HEK293T (cell line): Measurements from ENCODE around the gene SCUBE3.

Source experiments
- CTCF ChIA-PET: fragments of 350-600 bp; formaldehyde crosslinking; extraction: SDS; loops from one replicate; lab custom pipeline; 2021; ENCODE audit warnings: antibody characterized with exemption, inconsistent platforms; lab: Yijun Ruan, JAX
- POLR2A ChIA-PET: fragments of 350-600 bp; formaldehyde crosslinking; extraction: SDS; loops from one replicate; lab custom pipeline; 2020; ENCODE audit warnings: antibody characterized with exemption, inconsistent platforms; lab: Yijun Ruan, JAX
- DNase-seq: peaks from one replicate; pipeline ENCODE4 v3.0.0; 2012; ENCODE audit warnings: mixed read lengths; ENCODE audit errors: extremely low spot score
- ARNT ChIP-seq: fragments of 450-650 bp; IDR thresholded peaks from 2 replicates; pipeline ENCODE4 v1.6.1; 2017; ENCODE audit warnings: mild to moderate bottlenecking
- BHLHE40 ChIP-seq: fragments of 450-650 bp; IDR thresholded peaks from 2 replicates; pipeline ENCODE4 v1.6.1; 2016; ENCODE audit warnings: mild to moderate bottlenecking, moderate library complexity, borderline replicate concordance
- CTBP1 ChIP-seq: fragments of 450-650 bp; IDR thresholded peaks from 2 replicates; pipeline ENCODE4 v1.6.1; 2016; ENCODE audit warnings: borderline replicate concordance
- ELF4 ChIP-seq: fragments of 450-650 bp; IDR thresholded peaks from 2 replicates; pipeline ENCODE4 v1.6.1; 2017; ENCODE audit warnings: antibody characterized with exemption
- FOXA1 ChIP-seq: fragments of 450-650 bp; IDR thresholded peaks from 2 replicates; pipeline ENCODE4 v1.6.1; 2016; ENCODE audit warnings: mild to moderate bottlenecking
- FOXK2 ChIP-seq: fragments of 450-650 bp; IDR thresholded peaks from 2 replicates; pipeline ENCODE4 v1.6.1; 2016; ENCODE audit warnings: mild to moderate bottlenecking
- FOXM1 ChIP-seq: fragments of 450-650 bp; IDR thresholded peaks from 2 replicates; pipeline ENCODE4 v1.6.1; 2017; ENCODE audit warnings: mild to moderate bottlenecking, borderline replicate concordance
- HDGF ChIP-seq: fragments of 450-650 bp; IDR thresholded peaks from 2 replicates; pipeline ENCODE4 v1.6.1; 2017; ENCODE audit warnings: antibody characterized with exemption, borderline replicate concordance
- L3MBTL2 ChIP-seq: fragments of 450-650 bp; conservative IDR thresholded peaks from 2 replicates; pipeline ENCODE4 v1.6.1; 2016; ENCODE audit warnings: mild to moderate bottlenecking
- LEF1 ChIP-seq: fragments of 450-650 bp; IDR thresholded peaks from 2 replicates; pipeline ENCODE4 v1.6.1; 2017; ENCODE audit warnings: mild to moderate bottlenecking, borderline replicate concordance
- NFRKB ChIP-seq: fragments of 450-650 bp; IDR thresholded peaks from 2 replicates; pipeline ENCODE4 v1.6.1; 2016; ENCODE audit warnings: mild to moderate bottlenecking, moderate library complexity
- SP1 ChIP-seq: fragments of 450-650 bp; IDR thresholded peaks from 2 replicates; pipeline ENCODE4 v1.6.1; 2017
- TARDBP ChIP-seq: fragments of 450-650 bp; IDR thresholded peaks from 2 replicates; pipeline ENCODE4 v1.6.1; 2016
- ZNF384 ChIP-seq: fragments of 450-650 bp; IDR thresholded peaks from 2 replicates; pipeline ENCODE4 v1.6.1; 2016
- TF ChIP-seq, protein P1 (sequence below): fragments of 450-650 bp; IDR thresholded peaks from 2 replicates; pipeline ENCODE4 v1.6.1; 2016

The SCUBE3 gene

DNA sequence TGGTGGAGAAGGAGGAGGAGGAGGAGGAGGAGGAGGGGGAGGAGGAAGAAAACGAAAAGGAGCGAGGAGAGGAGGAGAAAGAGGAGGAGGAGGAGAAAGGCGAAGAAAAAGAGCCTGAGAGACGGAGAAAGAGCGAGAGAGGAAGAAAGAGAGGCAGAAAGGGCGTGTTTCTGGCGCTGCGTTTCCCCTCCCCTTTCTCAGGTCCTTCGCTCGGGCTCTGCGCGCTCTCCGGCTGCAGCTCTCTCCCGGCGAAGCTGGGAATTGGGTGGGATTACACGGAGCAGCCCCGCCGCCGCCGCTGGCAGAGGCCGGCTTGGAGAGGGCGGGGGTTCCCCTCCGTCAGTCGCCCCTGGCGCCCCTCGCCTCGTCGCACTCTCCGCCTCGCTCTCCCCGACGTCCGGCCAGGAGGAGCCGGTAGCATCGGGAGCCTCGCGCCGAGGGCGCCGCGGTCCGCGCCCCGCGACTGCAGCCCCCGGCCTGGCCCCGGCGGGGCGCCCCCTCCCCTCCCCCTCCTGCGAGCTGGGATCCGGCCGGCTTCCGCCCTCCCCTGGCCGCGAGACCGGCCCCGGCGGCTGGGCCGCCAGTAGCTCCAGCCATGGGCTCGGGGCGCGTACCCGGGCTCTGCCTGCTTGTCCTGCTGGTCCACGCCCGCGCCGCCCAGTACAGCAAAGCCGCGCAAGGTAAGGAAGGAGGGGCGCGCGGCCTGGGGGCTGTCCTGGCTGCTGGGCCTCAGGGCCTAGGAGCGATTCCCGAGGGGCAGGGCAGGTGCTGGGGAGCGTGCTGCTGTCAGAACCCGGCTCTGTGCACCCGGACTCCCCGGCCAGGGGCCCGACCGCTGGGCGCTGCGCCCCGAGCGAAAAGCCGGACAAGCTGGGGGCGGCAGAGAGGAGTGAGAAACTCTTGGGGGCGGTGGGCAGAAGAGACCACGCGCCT, at the start of gene SCUBE3:
TSS of gene SCUBE3 (plus strand) at position 133 of the 933 bp plus-strand sequence. CDS start at position 596, 463 bp downstream.
- CTCF ChIA-PET, result interaction anchor here (2.2 to 3.6 kb wide), 2 partner anchors 8 to 27 kb away, joined by 12 to 20 read pairs; no protein-coding TSS in a partner anchor
- TF ChIP-seq L3MBTL2 (0 out of 2 replicates have a peak, but pooled peaks have one; percentile 34), FOXM1 (no peak), HDGF (no peak), NFRKB (no peak)
- DNase-seq, result peak; percentile 69
- POLR2A ChIA-PET, result interaction anchor here (1.0 to 1.7 kb wide), 4 partner anchors 12 to 457 kb away, joined by 3 to 8 read pairs (median 3); partner anchors contain the start of gene SNRPC

DNA sequence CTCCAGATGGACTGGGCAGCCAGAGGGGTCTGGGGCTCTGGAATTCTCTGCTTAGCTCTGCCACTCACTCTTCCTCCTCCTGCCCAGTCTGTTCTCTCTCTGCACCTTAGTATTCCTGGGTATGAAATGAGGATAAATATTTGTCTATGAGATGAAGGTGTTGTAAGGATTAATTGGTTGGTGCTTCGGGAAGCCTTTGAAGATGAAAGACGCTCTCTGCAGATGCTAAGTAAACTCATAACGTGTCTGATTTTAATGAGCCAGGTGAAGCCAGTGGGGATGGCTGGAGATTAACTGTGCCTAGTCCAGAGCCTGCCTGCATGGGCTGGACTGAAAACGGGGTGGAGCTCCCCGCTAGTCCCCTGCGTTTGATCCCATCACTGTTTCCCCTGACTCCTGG, 49.5 kb upstream of the SCUBE3 start:
- POLR2A ChIA-PET, result no interaction called here
- no peak for TF ChIP-seq NFRKB
- no peak for TF ChIP-seq FOXK2
- no peak for TF ChIP-seq SP1
- no peak for TF ChIP-seq CTBP1
- TF ChIP-seq FOXA1, result no peak
- TF ChIP-seq BHLHE40, result no peak
- TF ChIP-seq TARDBP, result no peak
- TF ChIP-seq L3MBTL2, result no peak
- no peak for TF ChIP-seq HDGF
- no peak for TF ChIP-seq ARNT
- no peak for TF ChIP-seq FOXM1
- no peak for TF ChIP-seq ZNF384
- TF ChIP-seq LEF1, result no peak
- CTCF ChIA-PET, result interaction anchor here (1.5 kb wide), 1 partner anchor 8 kb away, joined by 3 read pairs; no protein-coding TSS in a partner anchor
- DNase-seq, result no peak

DNA sequence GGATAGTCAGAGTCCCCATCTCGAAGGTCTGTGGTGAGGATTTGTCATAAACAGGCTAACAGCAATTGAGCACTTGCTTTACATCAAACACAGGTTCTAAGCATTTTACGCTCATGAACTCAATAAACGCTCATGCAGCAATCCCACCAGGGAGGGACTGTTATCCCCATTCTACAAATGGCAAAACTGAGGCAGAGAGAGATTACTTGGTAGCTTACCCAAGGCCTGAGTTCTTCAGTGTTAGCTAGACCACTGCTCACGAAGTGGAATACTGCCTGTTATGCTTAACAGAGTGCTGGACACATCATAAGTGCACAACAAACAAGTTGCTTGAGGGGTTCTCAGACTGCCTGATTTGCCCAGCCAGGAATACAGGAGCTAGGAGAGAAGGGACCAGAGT, 48.9 kb upstream of the SCUBE3 start:
- no peak for DNase-seq
- CTCF ChIA-PET, result interaction anchor here (1.5 kb wide), 1 partner anchor 9 kb away, joined by 3 read pairs; no protein-coding TSS in a partner anchor
- TF ChIP-seq FOXK2, result no peak
- TF ChIP-seq CTBP1, result no peak
- no peak for TF ChIP-seq ARNT
- TF ChIP-seq FOXM1, result no peak
- no peak for TF ChIP-seq SP1
- no peak for TF ChIP-seq FOXA1
- POLR2A ChIA-PET, result no interaction called here

DNA sequence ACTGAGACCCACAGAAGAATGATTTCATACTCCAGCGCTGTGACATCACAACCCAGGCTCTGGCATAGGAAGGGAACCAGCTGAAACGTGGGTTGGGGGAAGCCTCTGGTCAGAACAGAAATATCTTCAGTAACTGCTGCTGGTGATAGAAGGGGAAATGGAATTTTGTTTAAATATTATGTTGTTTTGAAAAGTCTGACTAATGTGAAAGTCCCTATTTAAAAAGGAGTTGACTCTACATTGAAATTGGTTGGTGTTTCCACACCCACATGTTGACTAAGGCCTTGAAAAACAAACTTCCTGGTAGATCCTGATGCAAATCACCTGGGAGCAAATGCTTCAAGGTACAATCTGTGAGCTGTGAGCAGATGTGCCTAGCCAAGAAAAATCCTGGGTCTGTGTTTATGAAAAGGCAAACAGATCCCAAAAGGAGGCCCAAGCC, 48.1 kb upstream of the SCUBE3 start:
- TF ChIP-seq ARNT, result no peak
- TF ChIP-seq TARDBP, result no peak
- TF ChIP-seq ZNF384, result no peak
- TF ChIP-seq BHLHE40, result no peak
- no peak for TF ChIP-seq NFRKB
- TF ChIP-seq, protein P1, sequence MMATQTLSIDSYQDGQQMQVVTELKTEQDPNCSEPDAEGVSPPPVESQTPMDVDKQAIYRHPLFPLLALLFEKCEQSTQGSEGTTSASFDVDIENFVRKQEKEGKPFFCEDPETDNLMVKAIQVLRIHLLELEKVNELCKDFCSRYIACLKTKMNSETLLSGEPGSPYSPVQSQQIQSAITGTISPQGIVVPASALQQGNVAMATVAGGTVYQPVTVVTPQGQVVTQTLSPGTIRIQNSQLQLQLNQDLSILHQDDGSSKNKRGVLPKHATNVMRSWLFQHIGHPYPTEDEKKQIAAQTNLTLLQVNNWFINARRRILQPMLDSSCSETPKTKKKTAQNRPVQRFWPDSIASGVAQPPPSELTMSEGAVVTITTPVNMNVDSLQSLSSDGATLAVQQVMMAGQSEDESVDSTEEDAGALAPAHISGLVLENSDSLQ, result no peak
- no peak for TF ChIP-seq FOXM1
- TF ChIP-seq HDGF, result no peak
- TF ChIP-seq FOXA1, result no peak
- TF ChIP-seq SP1, result no peak
- ChIA-PET CTCF (interaction anchor here (1.5 kb wide), 1 partner anchor 9 kb away, joined by 3 read pairs; no protein-coding TSS in a partner anchor), POLR2A (no interaction called here)
- DNase-seq, result no peak

DNA sequence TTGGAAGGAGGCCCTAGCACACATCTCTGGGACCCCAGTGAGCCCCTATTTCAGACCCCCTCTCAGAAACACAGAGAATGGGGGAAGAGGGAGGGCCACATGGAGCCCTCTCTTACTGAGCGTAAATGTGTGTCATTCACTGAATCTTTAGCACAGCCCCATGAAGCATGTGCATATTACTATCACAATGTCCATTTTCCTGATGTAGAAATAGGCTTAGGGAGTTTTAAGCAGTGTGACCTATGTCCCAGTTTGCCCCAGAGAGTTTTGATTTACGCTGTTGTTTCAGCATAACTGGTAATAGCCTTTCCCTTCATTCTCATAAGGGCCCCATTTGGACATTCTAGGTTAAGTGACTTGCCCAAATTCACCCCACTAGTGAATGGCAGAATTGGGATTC, 47.6 kb upstream of the SCUBE3 start:
- CTCF ChIA-PET, result no interaction called here
- DNase-seq, result no peak
- TF ChIP-seq ZNF384, result no peak
- no peak for TF ChIP-seq L3MBTL2
- TF ChIP-seq, protein P1, result no peak
- TF ChIP-seq FOXK2, result no peak
- TF ChIP-seq CTBP1, result no peak
- TF ChIP-seq ELF4, result no peak
- TF ChIP-seq HDGF, result no peak
- TF ChIP-seq FOXM1, result no peak
- no peak for TF ChIP-seq ARNT
- no peak for TF ChIP-seq BHLHE40
- POLR2A ChIA-PET, result no interaction called here

DNA sequence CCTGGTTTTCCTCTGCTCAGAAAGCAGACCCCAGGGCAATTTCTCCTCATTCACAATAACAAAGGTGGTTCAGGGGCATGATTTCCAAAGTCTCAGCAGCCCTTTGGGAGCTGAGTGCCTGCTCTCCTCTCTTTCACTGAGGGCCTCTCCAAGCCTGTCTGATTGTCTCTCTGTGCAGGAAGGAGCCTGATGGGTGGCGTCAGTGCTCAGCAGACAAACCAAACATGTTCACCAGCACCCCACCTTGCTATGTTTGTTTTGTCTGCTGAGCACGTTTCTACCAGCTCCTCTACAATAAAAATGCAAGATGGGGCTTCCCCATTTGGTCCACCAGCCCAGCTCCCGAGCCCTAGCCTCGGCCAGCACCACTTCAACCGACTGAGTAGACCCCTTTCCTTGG, 47.2 kb upstream of the SCUBE3 start:
- ChIA-PET CTCF (no interaction called here), POLR2A (no interaction called here)
- DNase-seq, result no peak
- no peak for TF ChIP-seq ELF4
- TF ChIP-seq TARDBP, result no peak
- TF ChIP-seq, protein P1, result no peak
- no peak for TF ChIP-seq FOXK2
- no peak for TF ChIP-seq ARNT
- no peak for TF ChIP-seq L3MBTL2
- TF ChIP-seq FOXA1, result no peak
- no peak for TF ChIP-seq SP1
